CD4-positive, alpha-beta T cell treated with Interleukin-15 for 1 hour (primary cell): Measurements from ENCODE around the gene RAP1GAP.

Experiments
- DNase-seq: peaks from one replicate; pipeline ENCODE4 v3.0.0-alpha.2; 2020

The RAP1GAP gene

DNA sequence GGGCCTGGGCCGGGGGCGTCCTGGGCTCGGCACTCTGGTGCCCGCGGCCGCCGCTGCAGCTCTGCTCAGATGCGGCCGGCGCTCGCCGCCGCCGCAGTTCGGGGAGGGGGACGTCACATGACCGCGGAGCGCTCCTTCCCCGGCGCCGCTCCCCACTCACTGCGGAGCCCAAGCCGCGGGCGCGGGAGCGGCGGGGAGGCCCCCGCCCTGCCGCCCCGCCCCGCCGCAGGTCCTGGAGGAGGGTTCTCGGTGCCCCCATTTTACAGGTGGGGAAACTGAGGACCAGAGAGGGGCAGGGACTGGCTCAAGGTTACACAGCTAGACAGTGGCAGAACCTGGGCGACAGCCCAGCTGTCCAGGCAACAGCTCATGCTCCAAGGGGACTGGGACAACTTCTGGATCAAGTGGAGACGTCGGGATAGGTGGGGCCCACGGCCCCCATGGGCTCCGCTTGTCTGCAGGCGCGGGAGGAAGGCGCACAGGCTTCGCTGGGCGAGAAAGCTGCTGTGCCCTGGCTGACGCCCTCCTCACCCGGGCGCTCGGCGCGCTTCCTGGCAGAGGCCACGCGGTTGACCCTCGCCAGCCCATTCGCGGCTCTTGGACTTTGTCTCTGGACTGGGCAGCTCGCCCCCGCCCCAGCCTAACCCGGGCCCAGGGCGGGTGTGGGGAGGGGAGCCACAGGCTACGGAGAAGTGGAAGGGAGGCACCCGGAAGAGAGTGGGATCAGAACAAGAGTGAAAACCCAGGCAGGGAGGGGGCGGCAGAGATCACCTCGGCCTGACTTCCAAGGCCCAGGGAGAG is at the start of gene RAP1GAP:
RAP1GAP (minus strand) TSS at position 100 of the 801 bp plus-strand sequence. CDS start 49,325 bp downstream, outside the sequence.
- no peak for DNase-seq

- no peak for DNase-seq
These were observed 47.0 kb upstream of the RAP1GAP start for GRCh38 chr1:21716169-21716568.

- DNase-seq, result no peak
These were observed 38.7 kb upstream of the RAP1GAP start for GRCh38 chr1:21707891-21708290.

DNA sequence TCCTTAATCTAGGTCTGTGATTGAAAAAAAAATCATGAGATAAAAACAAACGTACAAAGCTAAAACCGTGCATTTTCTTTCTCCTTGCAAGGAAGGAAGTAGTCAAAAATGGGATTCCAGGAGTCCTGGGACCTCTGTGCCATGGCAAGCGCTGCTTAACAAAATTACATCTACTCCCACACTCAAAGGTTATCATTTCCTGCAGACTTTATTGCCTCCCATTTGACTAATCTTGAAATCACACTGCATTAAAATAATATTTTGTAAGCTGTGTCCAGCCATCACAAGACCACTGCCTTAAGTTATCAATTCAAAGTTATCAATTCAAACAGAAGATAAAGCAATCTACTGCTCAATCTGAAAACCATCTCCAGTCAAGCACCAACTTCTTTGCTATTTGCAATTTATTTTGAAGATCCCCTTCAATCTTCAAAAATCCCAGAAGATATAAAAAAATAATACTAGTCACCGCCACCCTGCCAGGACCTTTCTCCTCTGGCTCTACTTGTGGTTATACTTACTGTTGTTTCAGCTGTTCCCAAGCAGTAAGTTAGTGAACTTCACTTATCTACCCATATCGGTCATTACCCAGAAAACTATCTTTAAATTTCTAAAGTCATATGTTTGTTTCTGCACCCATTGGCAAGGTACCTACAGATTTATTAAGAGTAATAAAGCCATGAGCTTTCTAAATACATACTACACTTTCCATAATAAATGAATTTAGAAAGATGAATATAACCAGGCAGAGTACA is 38.1 kb upstream of the RAP1GAP start:
- DNase-seq, result no peak

GRCh38 chr1:21706151-21706835 is 37.1 kb upstream of the RAP1GAP start:
- no peak for DNase-seq

GRCh38 chr1:21705303-21705980 is 36.3 kb upstream of the RAP1GAP start:
- DNase-seq, result no peak

DNA sequence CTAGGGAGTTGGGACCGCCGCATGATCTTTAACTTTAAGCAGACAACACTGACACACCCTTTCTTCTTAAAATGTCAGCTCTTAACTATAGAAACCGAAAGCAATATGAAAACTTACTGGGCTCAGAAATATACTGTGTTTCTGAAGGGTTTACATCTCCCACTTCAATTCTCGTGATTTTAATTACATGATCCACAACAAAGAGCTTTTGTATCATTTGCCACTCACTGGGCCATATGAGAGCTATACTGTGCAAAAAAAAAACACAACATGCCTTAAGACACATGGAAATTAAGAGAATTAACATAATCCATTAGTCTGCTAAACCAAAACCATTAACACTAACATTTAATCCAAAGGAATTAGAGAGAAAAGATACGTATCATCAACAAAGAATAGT is 35.0 kb upstream of the RAP1GAP start:
- no peak for DNase-seq

DNA sequence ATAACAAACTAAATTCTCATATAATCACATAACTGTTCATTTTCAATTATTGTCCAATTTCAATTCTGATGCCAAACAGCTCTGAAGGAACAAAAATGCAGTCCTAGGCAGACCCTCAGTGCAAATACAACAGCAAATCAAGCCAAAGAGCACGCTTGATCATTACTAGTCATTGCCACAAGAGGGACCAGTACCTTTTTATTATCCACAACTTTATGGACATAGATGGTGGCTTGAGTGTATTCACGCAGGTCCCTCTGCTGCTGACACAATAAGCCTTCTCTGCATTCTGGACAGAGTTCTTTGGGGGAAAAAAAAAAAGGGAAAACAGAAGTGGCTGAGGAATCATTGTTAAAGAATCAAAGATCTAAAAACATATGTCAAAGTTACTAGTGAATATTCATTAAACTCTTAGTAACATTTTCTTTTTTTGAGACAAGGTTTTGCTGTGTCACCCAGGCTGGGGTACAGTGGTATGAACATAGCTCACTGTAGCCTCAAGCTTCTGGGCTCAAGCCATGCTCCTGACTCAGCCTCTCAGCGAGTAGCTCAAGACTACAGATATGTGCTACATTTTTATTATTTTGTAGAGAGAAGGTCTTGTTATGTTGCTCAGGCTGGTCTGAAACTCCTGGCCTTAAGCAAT is 34.3 kb upstream of the RAP1GAP start:
- DNase-seq, result no peak

- no peak for DNase-seq
These were observed 33.6 kb upstream of the RAP1GAP start for GRCh38 chr1:21702780-21703179.

- no peak for DNase-seq
These were observed 32.2 kb upstream of the RAP1GAP start for GRCh38 chr1:21701401-21701800.

GRCh38 chr1:21700094-21700493 is 30.9 kb upstream of the RAP1GAP start:
- DNase-seq, result no peak

DNA sequence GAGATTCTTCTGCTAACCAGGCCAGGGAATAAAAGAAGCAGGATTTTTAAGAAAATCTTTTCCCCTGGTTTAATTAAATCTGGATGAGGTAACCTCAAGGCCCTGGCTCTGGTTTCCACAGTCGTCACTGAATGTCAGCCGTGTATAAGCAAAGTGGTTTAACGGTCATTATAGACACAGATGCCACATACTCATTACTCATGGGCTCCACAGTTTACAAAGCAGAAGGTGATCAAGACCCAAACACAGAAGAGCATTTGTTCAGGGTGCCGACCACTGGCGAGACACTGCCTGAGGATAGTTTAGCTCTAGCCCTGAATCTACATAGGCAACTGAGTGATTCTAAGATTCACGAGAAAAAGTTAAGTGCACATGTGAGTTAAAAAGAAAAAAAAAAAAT is 27.8 kb upstream of the RAP1GAP start:
- no peak for DNase-seq

- no peak for DNase-seq
These were observed 24.6 kb upstream of the RAP1GAP start for GRCh38 chr1:21693732-21694131.

DNA sequence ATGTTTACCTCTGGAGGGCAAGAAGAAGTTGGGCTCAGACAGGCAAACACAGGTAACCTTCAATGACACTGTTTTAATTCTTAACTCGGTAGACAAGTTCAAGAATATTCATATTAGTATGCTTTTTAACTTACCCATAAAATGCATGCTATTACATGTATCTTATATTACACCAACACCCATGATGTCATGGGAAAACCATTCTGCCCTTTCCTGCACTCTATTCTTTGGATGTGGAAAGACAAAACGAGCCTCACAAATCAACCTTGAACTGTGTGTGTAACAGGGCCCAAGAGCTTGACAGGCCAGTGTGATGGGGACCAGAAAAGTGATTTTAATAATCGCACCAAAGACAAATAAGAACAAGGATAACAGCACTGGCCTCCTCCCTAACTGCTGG is 22.6 kb upstream of the RAP1GAP start:
- DNase-seq, result no peak

DNA sequence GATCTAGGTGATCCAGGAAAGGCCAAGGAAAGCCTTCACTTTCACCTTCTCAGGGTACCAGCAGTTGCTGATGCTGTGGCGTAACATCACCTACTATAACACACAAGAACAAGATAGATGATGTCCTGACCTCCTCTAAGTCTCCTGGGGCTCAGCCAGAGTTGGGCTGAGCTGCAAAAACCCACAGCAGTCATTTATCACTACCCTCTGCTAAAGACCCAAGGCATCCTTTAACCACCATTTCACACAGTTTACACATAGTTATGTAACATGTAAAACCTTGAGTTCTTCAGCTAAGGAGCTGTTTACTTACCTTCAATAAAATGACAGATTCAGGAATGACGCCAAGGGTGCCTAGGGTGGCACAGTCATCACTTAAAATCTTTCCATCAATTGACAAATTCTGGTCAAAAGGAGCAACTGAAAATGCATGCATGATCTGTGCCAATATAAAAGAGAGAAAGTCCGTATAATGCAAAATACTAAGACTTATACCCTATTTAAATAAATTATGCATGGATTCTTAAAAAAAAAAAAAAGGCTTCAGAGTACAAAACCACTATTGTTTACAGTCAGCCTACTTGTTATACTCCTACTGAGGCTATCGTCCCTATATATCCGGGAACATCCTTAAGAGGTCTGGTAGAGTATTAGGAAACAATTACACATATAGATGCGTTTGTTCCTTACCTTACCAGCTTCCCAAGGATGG is 20.7 kb upstream of the RAP1GAP start:
- no peak for DNase-seq

GRCh38 chr1:21687081-21687529 is 17.9 kb upstream of the RAP1GAP start:
- no peak for DNase-seq

DNA sequence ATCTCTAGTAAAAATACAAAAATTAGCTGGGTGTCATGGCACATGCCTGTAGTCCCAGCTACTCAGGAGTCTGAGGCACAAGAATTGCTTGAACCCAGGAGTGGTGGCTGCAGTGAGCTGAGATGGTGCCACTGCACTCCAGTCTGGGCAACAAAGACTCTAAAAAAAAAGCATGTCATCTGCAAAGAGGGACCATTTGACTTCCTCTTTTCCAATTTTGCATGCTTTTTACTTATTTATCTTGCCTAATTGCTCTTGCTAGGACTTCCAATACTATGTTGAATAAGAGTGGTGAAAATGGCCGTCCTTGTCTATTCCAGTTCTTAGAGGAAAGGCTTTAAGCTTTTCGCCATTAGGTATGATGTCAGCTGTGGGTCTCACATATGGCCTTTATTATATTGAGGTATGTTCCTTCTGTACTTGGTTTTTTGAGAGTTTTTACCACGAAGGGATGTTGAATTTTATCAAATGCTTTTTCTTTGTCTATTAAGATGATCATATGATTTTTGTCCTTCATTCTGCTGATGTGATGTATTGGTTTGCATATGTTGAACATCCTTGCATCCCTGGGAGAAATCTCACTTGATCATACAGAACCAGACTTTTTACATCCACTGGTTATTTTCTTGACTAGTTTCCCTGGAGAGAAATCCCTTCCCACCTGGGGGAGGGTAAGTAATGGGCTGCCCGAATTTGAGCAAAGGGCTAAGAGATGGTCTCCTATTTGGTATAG is 17.0 kb upstream of the RAP1GAP start:
- DNase-seq, result no peak

DNA sequence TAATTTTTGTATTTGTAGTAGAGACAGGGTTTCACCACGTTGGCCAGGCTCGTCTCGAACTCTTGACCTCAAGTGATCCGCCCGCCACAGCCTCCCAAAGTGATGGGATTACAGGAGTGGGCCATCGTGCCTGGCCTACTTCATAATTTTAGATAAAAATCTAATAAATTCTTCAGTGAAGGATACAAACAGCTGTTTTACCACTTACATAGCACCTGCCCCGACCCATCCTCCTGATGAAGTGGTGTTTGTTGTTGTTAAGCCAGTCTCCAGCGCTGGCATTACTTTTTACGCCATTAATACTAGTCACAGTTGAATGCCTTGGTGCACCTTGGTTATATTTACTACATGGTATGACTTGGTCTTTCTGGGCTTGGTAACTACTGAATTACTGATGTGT is 12.3 kb upstream of the RAP1GAP start:
- DNase-seq, result no peak

DNA sequence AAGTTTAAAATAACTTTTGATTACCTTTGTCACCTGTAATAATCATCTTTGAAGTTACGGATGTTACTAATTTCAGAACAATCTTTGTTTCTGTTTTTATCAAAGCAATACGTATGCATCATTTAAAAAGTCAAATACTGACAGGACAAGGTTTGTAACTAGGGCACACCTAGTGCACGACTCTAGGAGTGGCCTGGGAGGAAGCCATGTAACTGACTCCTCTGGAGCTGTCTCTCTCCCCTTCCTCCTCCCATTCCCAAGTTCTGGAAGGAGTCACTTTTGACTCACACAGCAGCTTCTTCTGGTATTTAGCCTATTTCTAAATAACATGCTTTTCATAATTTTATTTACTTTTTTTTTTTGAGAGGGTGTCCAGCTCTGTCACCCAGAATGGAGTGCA is 11.8 kb upstream of the RAP1GAP start:
- no peak for DNase-seq

DNA sequence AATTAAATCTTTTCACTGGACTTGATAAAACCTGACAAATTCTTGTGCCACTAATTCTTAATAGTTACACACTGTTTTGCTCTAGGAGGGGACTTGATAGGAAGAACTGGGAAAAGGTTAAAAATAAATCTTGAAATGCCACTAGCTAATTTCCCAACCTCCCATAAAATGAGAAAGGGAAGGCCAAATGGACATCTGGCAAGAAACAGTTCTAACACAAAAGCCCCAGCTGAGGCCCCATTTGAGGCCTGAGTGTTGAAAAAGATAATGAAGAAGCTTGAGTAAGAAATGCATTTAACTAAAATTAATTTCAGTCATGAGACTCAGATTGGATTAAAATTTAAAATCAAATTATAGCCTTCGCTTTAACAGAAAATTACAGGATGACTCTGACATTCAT is 11.2 kb upstream of the RAP1GAP start:
- no peak for DNase-seq

DNA sequence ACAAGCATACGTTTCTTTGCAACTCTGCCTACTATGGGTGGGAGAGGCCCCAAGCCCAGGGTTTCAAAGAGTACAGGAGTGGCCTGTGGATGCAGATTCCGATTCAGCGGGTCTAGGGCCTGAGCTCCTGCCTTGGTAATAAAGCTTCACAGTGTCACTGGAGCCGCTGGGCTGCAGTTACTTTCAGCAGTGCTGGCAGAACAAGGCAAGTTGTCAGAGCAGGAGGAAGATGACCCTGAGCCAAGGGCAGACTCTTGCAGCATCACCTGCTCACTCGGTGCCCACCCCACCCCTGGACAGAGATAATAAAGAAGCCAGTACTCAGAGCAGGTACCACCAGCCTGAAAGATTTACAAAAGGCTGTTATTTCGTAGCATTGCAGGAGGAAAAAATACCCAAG is 8.0 kb upstream of the RAP1GAP start:
- no peak for DNase-seq
